Measurements from ENCODE around the gene TBC1D26.
"Not testable (repeated sequence)": the region's sequence is repeated elsewhere in the genome, so short reads cannot be mapped to it uniquely, and the experiment has no call there.

TBC1D26 gene

GRCh38 chr17:15731900-15732299 is at the start of gene TBC1D26:
TBC1D26 (plus strand) TSS chr17:15732283; CDS start chr17:15735349, 3,066 bp downstream.
- not testable (repeated sequence) for DNase-seq

- DNase-seq, result not testable (repeated sequence)
Measured at GRCh38 chr17:15683135-15683534, 48.9 kb upstream of the TBC1D26 start.

GRCh38 chr17:15683824-15684478 is 48.1 kb upstream of the TBC1D26 start, which contains the start of gene TRIM16:
TRIM16 (minus strand) TSS chr17:15684311; CDS start chr17:15651609, 32,702 bp downstream.
- not testable (repeated sequence) for DNase-seq

GRCh38 chr17:15687494-15687893 is 44.6 kb upstream of the TBC1D26 start:
- not testable (repeated sequence) for DNase-seq

- not testable (repeated sequence) for DNase-seq
Measured at GRCh38 chr17:15698967-15699366, 33.1 kb upstream of the TBC1D26 start.

- peak; percentile 86 for DNase-seq
Measured at GRCh38 chr17:15699413-15699924, 32.6 kb upstream of the TBC1D26 start, which contains the start of gene ZNF286A. ZNF286A (plus strand) TSS chr17:15699752; CDS start chr17:15700330, 578 bp downstream.

- not testable (repeated sequence) for DNase-seq
Measured at GRCh38 chr17:15699937-15700336, 32.1 kb upstream of the TBC1D26 start.

GRCh38 chr17:15704239-15704638 is 27.8 kb upstream of the TBC1D26 start:
- DNase-seq, result not testable (repeated sequence)

GRCh38 chr17:15704813-15705212 is 27.3 kb upstream of the TBC1D26 start:
- DNase-seq, result not testable (repeated sequence)

GRCh38 chr17:15708879-15709278 is 23.2 kb upstream of the TBC1D26 start:
- not testable (repeated sequence) for DNase-seq

GRCh38 chr17:15716601-15717563 is 15.2 kb upstream of the TBC1D26 start:
- DNase-seq, result not testable (repeated sequence)

- DNase-seq, result not testable (repeated sequence)
Measured at GRCh38 chr17:15730535-15730934, 1.5 kb upstream of the TBC1D26 start.

- not testable (repeated sequence) for DNase-seq
Measured at GRCh38 chr17:15733174-15733789, 1.2 kb downstream of the TBC1D26 start.

GRCh38 chr17:15736578-15736977 is 4.5 kb downstream of the TBC1D26 start:
- not testable (repeated sequence) for DNase-seq

GRCh38 chr17:15738066-15738465 is 6.0 kb downstream of the TBC1D26 start:
- no peak for DNase-seq

GRCh38 chr17:15739259-15739658 is 7.2 kb downstream of the TBC1D26 start:
- DNase-seq, result not testable (repeated sequence)

GRCh38 chr17:15740041-15740440 is 8.0 kb downstream of the TBC1D26 start:
- DNase-seq, result not testable (repeated sequence)

- DNase-seq, result no peak
Measured at GRCh38 chr17:15740570-15741120, 8.6 kb downstream of the TBC1D26 start.

GRCh38 chr17:15741624-15742023 is 9.5 kb downstream of the TBC1D26 start:
- DNase-seq, result no peak

- no peak for DNase-seq
Measured at GRCh38 chr17:15742051-15742795, 10.1 kb downstream of the TBC1D26 start.

GRCh38 chr17:15742921-15743320 is 10.8 kb downstream of the TBC1D26 start:
- DNase-seq, result no peak

Data from GF-D8 (cell line).